ENCODE results near the gene PTPRD. TPM values are rescaled to one million over a fixed set of nuclear protein-coding genes. Genes with fewer than 3 reads are reported as not detected.
A peak's percentile ranks its signal among the peaks of the same experiment; 100 is the strongest.
"Not testable (repeated sequence)": the region's sequence is repeated elsewhere in the genome, so short reads cannot be mapped to it uniquely, and the experiment has no call there.

The PTPRD gene
- total RNA-seq, 1 experiment from 2014 or later: 0.84 TPM

DNA sequence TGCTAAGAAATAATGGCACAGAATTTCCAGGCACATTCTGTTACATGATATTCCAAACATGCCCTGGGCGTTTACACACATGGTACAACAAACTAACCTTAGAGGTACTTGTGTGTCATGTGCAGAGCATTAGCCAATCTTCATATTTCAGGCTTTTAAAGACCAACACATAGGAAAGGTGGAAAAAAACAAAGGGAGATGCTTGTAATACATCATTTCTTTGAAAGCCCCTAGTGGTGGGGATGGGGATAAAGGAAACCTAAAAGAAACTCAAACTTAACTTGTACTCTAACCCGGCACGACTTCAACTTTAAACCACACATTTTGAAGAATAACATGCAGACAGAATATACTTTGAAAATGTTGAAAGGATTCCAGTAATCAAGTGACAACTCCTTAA is 133.6 kb downstream of the PTPRD start:
- peak; percentile 1 for DNase-seq (ENCODE audit: low read depth)

DNA sequence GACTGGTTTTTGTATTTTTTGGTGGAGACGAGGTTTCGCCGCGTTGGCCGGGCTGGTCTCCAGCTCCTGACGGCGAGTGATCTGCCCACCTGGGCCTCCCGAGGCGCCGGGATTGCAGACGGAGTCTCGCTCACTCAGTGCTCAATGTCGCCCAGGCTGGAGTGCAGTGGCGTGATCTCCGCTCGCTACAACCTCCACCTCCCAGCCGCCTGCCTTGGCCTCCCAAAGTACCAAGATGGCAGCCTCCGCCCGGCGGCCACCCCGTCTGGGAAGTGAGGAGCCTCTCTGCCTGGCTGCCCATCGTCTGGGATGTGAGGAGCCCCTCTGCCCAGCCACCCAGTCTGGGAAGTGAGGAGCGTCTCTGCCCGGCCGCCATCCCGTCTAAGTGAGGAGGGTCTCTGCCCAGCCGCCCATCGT is 163.6 kb downstream of the PTPRD start:
- not testable (repeated sequence) for DNase-seq (ENCODE audit: low read depth)

DNA sequence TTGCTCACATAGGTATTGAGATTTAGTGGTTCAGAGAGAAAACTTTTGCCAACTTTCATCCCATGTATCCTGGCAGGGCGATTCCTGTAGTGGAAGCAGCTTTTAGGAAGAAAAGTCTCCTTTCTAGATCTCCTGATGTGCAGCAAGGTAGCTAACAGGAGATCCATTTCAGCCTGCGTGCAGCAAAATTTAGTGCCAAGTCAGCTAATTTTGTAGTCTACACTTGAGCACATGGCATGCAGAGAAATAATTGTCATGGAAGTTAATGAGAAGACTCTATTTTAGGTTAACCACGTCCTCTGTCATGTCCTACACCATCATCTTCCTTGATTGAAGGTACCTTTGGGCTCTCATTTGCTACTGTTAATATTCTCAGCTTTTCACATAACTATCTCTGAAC is 165.8 kb downstream of the PTPRD start:
- no peak for DNase-seq (ENCODE audit: low read depth)

DNA sequence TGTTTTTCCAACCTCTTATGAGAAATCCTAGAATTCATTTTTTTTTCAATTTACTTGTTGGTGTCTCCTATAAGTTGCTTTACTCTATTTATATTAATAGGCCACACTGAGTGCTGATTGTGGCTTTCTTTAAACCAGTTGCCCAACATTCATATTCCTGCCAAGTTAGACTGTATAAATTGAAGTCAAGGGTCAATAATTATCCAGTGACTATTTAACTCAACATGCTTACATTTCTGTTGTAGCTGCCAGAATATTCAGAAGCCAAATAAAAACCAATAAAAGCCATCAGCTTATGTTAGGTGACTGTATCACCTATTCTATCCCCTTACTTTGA is 169.0 kb downstream of the PTPRD start:
- no peak for DNase-seq (ENCODE audit: low read depth)

DNA sequence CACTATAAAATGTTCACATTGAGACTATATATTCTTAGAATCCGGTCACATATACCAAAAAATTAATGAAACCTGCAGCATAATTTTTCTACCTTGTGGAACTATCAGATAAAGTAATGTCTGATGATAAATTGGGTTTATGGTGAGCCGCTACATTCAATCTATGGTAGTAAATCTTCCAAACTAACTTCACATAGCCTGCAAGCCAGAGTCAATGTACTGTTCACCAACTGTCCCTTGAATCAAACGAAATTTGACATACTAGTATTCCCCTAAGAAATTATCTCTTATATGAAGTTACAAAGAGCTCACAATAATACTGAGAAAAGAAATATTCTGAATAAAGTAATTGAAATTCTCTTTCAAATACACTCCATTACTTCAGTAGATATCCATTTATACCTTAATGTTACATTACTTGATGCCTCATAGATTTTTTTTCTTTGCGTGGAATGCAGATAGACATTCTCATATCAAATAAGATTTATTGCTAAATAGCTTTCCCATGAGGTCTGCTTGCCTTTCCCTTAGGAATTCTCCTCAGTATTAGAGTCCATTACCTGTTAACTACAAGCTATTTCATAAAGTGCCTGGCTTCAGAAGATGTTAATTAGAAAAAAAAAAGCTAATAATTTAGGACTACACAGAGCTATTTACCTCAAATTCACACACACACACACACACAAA is 169.5 kb downstream of the PTPRD start:
- no peak for DNase-seq (ENCODE audit: low read depth)

DNA sequence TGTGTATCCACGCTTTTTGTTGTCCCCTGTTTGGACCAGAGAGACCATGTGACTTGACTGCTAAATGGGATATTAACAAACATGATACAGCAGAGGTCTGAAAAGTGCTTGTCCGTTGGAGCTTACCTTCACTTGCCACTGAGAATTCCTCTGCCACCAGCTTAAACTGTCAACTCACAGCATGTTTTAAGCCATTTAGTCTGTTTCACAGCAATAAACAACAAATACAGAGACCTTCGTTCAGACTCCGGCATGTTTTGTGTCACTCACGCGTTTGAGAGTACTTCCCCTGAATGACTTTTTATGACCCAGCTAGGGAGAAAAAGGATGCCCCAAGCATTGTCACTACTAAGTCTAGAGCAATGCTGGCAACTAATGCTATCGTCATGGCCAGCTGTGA is 173.8 kb downstream of the PTPRD start:
- DNase-seq (ENCODE audit: low read depth): no peak

DNA sequence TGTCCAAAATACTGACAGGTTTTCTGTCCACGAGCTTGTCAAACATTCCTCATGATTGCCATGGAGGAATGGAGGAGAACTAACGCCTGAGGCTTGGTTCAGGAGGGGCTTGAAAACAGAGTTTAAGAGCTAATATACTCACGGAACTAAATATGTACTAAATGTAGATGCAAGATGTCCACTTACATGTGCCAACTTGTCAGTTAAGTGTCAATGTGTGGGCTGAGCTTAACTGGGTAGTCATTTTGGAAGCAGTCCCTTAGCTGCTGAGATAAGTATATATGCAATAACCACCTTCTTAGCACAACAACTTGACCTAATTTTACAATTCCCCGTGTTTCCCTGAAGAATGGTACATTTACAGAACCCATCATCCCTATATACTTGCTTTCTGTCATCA is 176.0 kb downstream of the PTPRD start:
- DNase-seq (ENCODE audit: low read depth): no peak

DNA sequence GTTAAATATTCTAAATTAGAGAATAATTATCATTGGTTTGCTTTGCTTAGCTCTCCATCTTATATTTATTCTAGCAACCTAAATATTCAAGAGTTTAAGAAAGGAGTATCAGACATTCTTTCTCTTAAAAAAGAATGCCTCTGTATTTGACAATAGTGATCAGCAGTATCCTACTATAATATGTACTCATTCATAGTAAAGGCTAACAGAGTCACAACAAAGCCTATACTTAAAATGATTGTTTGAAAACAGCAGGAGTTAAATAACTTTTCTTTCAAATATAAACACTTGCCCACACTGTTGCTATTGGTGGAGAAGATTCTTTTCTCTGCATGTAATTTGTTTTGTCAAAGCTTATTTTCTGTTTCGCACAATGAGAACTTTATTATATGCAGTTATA is 178.4 kb downstream of the PTPRD start:
- DNase-seq (ENCODE audit: low read depth): no peak

DNA sequence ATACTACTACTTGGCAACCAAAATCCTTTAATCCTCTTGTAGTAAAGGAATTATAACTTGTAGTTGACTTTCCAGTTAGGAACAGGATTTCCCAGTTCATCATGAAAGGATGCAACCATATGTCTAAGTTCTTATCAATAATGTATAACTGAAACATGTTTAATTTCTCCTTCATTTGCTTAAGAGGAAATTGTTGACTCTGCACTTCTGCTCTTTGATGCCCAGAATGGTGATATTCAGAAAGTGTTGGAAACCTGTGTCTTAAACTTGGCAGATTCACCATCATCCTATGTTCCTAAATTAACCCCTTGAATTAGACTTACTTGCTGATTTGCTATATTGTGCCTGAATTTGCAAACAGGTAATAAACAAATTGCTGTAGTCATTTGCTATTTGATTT is 201.5 kb downstream of the PTPRD start:
- DNase-seq (ENCODE audit: low read depth): no peak

DNA sequence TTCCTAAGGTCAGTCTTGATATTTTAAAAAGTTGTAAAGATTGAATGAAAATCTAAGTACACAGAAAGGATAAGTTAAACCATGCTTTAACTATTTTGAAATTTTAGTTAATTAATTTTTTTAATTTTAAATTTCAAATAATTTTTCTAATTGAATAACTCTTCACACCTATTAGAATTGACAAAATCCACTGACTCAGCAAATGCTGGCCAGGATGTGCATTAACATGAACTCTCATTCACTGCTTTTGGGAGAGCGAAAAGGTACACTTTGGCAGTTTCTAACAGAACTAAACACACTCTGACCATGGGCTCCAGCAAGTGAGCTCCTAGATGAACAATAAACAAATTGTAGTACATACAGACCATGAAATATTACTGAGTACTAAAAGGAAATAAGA is 209.5 kb downstream of the PTPRD start:
- no peak for DNase-seq (ENCODE audit: low read depth)

DNA sequence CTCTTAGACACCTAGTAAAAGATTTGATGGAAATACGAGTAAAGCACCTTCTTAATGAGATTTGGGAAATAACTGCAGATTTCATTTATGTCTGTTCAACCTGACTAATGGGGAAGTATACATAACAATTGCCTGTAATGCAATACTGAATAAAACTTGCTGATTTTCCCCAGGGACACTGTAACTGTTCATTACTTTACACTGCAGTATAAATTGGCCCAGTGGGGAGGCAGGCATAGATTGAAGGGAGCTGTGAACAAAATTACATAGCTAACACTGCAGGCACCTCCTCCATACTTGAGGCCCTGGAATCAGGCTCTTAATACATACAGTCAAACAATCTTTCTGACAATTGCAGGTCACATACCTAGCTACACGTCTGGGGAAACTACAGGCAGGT is 216.2 kb downstream of the PTPRD start:
- no peak for DNase-seq (ENCODE audit: low read depth)

DNA sequence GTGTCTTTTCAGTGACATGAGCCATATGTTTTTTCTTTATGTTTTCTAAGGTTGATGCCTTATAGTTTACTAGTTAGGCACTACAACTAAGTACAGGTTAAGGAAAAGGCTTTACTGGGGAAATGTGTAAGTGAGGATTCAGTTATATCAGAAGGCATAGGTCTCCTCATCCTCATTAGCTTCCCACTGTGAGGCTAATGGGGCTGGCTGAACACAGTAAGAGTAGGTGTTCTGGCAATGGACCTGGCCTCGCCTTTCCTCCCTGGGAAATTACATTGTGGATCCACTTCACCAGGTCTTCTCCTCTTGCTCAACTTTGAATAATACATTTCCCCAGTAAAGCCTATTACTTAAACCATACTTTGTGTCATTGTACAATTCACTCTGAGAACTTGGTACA is 225.5 kb downstream of the PTPRD start:
- DNase-seq (ENCODE audit: low read depth): no peak

DNA sequence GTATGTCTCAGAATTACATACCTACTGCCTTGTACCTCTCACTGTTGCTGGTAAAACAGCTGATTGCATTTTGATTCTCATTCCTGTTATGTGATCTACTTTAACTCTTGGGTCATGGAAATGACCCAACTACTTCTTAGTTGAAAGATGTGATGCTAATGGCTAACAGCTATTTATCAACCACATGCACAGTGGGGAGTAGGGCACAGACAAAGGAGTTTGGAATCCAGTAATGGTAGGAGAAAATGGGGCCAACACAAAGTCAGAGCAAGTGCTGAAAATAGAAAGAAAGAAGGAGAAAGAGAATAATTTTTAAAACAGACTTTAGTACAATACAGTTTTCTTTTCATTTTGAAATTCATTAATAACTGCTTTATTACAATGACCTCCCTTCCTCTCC is 241.0 kb downstream of the PTPRD start:
- no peak for DNase-seq (ENCODE audit: low read depth)

DNA sequence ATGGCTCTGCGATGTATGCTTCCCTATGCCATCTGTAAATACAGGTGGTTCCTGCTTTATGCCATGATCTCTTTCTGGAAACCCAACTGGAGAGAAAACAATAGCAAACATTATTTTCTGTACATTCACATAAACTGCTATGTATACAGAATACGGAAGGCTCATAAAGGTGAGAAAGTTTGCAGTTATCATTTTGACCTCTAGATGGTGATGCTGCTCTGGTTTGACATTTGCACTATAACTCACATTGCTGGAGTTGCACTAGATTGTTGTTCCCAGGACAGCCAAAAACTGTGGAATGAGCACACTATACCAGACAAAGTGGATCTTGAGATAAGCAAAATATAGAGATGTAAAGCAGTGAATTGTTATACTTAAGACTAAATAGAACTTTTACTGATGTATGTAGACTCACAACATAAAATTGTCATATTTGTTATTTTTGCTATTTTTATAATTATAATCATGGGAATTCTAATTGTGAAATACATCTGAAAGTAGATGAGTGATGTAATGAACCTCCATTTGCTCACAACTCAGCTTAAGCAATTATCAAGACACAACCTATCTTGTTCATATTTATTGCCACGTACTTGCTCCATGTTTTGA is 246.5 kb downstream of the PTPRD start:
- DNase-seq (ENCODE audit: low read depth): peak; percentile 1

DNA sequence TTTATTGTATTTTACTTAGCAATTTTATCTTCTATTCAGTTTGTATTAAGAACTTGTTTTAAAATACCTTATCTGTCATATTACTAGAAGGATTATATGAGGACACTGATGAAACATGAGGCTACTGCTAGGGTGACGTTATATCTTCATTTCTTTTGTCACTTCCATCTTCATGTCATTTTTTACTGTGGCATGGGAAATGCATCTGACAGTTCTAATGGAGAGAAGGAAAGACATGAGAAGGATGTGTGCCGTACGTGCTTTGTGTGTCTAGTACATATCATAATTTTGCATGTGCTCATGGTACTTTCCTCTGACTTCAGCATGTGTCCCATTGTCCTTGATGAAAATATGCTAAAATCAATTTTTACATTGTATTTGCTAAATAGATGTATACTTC is 258.2 kb downstream of the PTPRD start:
- DNase-seq (ENCODE audit: low read depth): no peak

DNA sequence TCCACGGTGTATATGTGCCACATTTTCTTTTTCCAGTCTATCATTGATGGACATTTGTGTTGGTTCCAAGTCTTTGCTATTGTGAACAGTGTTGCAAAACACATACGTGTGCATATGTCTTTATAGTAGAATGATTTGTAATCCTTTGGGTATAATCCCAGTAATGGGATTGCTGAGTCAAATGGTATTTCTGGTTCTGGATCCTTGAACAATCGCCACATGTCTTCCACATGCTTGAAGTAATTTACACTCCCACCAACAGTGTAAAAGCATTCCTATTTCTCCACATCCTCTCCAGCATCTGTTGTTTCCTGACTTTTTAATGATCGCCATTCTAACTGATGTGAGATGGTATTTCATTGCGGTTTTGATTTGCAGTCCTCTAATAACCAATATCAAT is 267.2 kb downstream of the PTPRD start:
- not testable (repeated sequence) for DNase-seq (ENCODE audit: low read depth)

DNA sequence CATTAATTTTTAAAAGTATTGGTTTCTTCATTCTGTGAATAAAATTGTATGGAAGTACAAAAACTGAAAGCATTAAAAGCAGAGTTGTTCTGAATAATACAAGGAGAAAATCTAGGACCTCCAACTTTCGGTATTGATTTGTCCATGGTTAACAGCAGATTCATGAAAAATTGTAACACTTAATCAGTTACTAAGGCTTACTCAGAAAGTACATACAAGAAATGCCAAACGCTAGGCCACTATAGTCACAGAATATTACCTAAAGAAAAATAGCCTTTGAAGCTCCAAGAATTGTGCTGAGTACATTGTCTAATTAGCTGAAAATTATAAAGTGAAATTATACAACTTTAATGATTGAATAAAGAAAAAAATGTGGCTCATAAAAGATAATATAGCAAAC is 271.7 kb downstream of the PTPRD start:
- DNase-seq (ENCODE audit: low read depth): no peak

DNA sequence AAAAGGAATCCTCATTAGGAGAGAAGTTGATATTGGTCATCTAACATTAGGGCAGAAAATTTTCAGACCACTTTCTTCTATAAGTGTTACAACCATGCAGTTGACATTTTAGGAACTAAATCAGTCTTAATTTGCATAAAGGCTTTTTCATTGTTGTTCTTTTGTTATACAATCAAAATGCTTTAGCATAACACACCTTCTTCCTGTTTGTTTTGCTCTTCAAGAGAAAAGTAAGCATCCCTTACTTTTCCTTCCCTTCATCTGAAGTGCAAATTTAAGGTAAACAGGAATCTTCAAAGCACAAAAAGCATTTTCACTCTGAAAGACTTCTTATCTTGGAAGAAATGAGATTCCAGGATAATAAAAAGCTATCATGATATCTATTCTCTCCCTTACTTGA is 273.6 kb downstream of the PTPRD start:
- DNase-seq (ENCODE audit: low read depth): no peak

DNA sequence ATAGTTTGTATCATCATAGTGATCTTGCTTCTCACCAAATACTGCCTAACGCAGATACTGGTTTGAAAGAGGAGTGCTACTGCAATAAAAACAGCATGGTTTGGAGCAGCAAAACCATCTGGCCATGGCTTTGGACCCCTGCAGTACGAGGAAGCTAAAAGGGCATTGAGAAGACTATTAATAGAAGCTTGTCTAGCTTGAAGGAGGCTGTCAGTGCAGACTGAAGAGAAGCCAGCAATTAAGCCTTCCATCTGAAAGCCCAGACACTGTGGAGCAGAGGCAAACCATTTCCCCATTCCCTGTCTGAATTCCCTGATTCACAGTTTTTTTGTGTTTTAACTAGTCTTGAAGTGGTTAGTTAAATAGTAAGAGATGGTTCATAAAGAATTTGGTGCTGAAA is 281.6 kb downstream of the PTPRD start:
- no peak for DNase-seq (ENCODE audit: low read depth)

DNA sequence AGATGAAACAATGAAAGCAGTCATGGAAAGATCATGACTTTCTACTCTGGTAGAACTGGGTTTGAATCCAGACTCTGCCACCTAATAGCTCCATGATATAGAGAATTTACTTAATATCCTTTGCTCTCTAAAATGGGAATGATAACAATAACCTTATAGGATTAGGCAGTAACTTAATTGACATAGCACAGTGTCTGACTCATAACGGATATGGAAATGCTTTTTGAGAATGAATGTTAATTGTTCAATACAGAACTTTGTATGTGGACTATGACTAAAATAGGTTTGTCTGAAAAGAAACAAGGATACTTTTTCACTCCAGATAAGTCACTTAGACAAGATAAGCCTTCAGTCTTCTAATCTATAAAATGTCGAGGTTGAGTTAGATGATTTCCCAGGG is 330.7 kb downstream of the PTPRD start:
- no peak for DNase-seq (ENCODE audit: low read depth)

DNA sequence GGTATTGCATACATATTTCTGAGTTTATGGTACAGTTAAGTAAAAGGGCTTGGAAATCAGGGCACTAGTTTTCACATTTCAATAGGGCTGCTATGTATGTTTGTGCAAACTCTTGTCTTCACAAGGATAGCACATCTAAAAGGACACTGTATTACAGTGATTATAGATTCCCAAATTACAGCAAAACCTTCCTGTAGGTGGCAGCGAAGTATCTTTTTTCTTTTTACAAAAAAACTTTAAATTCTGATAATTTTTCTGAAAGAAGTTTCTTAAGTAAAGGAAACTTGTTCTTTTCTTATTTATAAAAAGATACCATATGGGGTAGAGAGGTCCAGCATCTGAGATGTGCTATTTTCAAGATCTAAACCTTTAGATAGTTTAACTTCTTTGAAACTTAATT is 337.8 kb downstream of the PTPRD start:
- DNase-seq (ENCODE audit: low read depth): no peak

DNA sequence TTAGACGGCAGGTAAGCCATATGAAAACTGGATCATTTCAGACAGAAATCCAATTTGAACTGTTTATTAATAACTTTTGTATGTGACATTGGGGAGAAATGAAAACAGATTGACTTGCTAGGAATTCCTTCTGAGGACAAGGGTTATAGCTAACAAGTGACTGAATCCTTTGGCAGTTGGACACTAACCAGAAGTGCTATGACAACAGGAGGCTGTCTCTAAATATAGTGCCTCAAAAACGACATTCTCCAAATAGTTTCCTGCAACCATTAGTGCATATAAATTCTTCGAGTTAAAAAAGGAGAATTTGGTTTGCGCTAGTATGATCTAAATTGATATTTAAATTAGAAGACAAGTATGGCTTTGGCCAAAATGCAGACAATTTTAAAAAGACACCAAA is 338.6 kb downstream of the PTPRD start:
- DNase-seq (ENCODE audit: low read depth): no peak

DNA sequence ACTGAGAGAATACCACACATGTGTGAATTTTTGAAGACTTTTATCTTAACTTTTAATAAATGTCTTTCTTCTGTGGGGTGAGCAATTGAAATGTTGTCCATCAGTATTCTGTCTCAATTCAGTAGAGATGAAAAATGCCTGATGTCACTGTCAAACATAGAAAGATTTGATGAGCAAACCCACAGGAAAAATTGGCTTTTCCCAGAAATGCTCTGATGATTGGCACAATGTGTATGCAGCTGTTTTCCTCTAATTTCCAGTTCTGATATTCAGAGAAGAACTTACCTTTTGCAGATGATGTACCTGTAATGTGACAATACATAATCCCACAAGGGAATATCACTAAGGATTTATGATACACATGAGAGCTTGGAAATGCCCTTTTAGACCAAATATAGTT is 340.0 kb downstream of the PTPRD start:
- no peak for DNase-seq (ENCODE audit: low read depth)
